GM13977 (cell line): Measurements from ENCODE around the gene SKAP1.
"Not testable (repeated sequence)": the region's sequence is repeated elsewhere in the genome, so short reads cannot be mapped to it uniquely, and the experiment has no call there.

Source experiments
- DNase-seq: peaks from one replicate; pipeline ENCODE4 v3.0.0; 2012; ENCODE audit warnings: low spot score
- CTCF ChIP-seq: IDR thresholded peaks from 2 replicates; pipeline ENCODE4 v1.5.1; 2012; ENCODE audit warnings: mild to moderate bottlenecking, control low read depth; ENCODE audit not compliant: insufficient read depth; ENCODE audit errors: extremely low read depth, missing control alignments
- in situ Hi-C: fragments of 300-500 bp; cut with MboI; formaldehyde crosslinking; loops from one replicate; pipeline ENCODE4 v1.12.0; 2022; ENCODE audit warnings: low sequenced_read_pairs, low pct_unique_long_range_greater_than_20kb, mixed read lengths, inconsistent platforms; ENCODE audit not compliant: unreplicated experiment

Gene SKAP1

GRCh38 chr17:48453447-48453846, 23.4 kb upstream of the SKAP1 start:
- in situ Hi-C loops: no loop called here
- DNase-seq: no peak
- no peak for TF ChIP-seq CTCF

DNA sequence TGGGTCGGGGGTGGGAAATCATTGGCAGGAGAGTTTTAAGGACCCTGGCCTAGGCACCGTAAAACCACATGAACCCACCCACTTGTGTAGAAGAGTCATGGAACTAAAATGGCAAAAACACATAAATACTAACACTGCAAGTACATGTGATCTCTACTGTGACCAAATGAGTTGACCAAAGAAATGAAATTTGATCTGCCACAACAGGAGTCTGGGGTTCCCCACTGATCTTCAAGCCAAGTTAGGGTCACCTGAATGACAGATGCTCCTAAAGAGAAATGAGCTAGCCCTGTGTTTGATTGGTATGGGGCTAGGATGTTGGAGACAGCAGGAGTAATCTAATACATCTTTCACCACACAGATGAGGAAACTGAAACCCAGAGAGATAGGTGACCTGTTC, 21.5 kb upstream of the SKAP1 start:
- no peak for TF ChIP-seq CTCF
- DNase-seq: no peak
- in situ Hi-C loops: no loop called here

- DNase-seq, in situ Hi-C loops: not testable (repeated sequence)
These were observed 19.3 kb upstream of the SKAP1 start for GRCh38 chr17:48449335-48449734.

- in situ Hi-C loops: no loop called here
- no peak for DNase-seq
These were observed 15.2 kb upstream of the SKAP1 start for GRCh38 chr17:48445248-48445620.

DNA sequence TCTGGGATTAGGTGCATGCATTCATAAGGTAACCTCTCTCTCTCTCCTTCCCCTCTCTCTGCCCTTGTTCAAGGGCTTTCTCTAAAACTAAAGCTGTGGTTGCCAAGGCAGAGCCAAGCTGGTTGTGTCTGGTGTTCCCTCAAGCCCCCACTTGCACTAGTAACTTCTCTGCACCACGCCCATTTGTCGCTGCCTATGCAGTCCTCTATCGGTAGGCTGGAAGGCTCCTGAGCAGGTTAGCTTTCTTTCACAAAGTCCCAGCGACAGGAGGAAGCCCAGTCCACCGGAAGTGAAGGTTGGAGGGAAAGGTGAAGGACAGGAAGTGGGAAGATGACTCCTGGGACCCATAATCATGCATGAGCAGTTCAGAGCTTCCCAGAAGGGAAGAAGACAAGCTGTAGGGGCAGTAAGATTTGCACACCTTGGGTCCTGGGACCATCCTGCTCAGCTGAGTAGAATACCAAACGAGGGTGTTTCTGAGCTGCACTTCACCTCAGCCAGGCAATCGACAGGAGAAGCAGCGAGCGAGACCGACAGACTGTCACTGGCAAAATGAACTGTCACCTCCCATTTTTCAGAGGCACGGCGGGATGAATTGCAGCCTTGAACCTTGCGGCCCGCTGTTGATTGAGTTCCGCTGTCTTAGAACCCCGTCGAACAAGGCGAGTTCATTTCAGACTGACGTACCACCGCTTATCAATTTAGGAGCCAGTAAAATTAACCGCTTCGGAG, 14.7 kb upstream of the SKAP1 start:
- DNase-seq: no peak
- no peak for TF ChIP-seq CTCF
- in situ Hi-C loops: no loop called here

More at GRCh38 chr17:48445248-48445620, 15.2 kb upstream of the SKAP1 start:
- no peak for TF ChIP-seq CTCF

DNA sequence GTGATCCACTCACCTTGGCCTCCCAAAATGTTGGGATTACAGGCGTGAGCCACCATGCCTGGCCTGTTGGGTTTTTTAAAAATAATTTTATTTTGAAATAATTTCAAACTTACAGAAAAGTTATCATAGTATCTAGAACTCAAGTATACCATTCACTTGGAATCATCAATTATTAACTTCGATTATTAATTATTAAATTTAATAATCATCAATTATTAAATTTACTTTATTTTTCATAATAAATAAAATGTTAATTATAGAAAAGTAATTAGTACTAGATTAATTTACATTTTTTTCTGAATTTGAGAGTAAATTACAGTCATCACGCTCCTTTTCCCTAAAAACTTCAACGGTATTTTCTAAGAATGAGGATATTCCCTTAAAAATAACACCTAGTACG, 13.7 kb upstream of the SKAP1 start:
- in situ Hi-C loops: no loop called here
- no peak for DNase-seq
- no peak for TF ChIP-seq CTCF

- in situ Hi-C loops: no loop called here
- no peak for TF ChIP-seq CTCF
- no peak for DNase-seq
These were observed 12.8 kb upstream of the SKAP1 start for GRCh38 chr17:48442819-48443218.
